Fibroblast of lung (primary cell): Measurements from ENCODE around the gene ARMCX4. TPM values are rescaled to one million over a fixed set of nuclear protein-coding genes. Genes with fewer than 3 reads are reported as not detected.

Source experiments
- DNase-seq, 2 donors: peaks; one replicate each; pipeline versions ENCODE4 v3.0.0 to v3.0.0-alpha.2; 2010; ENCODE audit warnings: low read depth in 2 of 2
- H2AFZ ChIP-seq: 2 replicates; pipeline ENCODE4 v1.5.1; 2012; ENCODE audit warnings: low read length, control low read depth, inconsistent platforms
- H3K27ac ChIP-seq: 2 replicates; pipeline ENCODE4 v1.5.1; 2011; ENCODE audit warnings: low read length, control low read depth; ENCODE audit not compliant: insufficient read depth
- H3K27me3 ChIP-seq: 2 replicates; pipeline ENCODE4 v1.5.1; 2011; ENCODE audit warnings: mild to moderate bottlenecking, low read length; ENCODE audit not compliant: control insufficient read depth, insufficient read depth
- H3K36me3 ChIP-seq: 2 replicates; pipeline ENCODE4 v1.5.1; 2011; ENCODE audit warnings: low read length; ENCODE audit not compliant: control insufficient read depth, insufficient read depth
- H3K4me1 ChIP-seq: 2 replicates; pipeline ENCODE4 v1.5.1; 2011; ENCODE audit warnings: low read length; ENCODE audit not compliant: control insufficient read depth, insufficient read depth; ENCODE audit errors: extremely low read depth
- H3K4me2 ChIP-seq: 2 replicates; pipeline ENCODE4 v1.5.1; 2011; ENCODE audit warnings: low read length, control low read depth; ENCODE audit not compliant: insufficient read depth; ENCODE audit errors: extremely low read depth
- H3K4me3 ChIP-seq, 4 experiments: fragments of 200-600 bp in 1 of 4; sonication (generic) in 1 of 4; replicated peaks in 1 of 4; 2 replicates each; pipeline ENCODE4 v1.5.1; 2011 to 2016; ENCODE audit warnings: low read length in 4 of 4, low read depth in 3 of 4, mild to moderate bottlenecking in 3 of 4, control low read depth in 2 of 4, inconsistent platforms in 1 of 4, mixed read lengths in 1 of 4; ENCODE audit not compliant: insufficient read depth in 1 of 4; ENCODE audit errors: control extremely low read depth in 1 of 4
- H3K79me2 ChIP-seq: 2 replicates; pipeline ENCODE4 v1.5.1; 2012; ENCODE audit warnings: mild to moderate bottlenecking, low read length, inconsistent platforms; ENCODE audit not compliant: control insufficient read depth, insufficient read depth
- H3K9ac ChIP-seq: 2 replicates; pipeline ENCODE4 v1.5.1; 2011; ENCODE audit warnings: mild to moderate bottlenecking, low read length, control low read depth; ENCODE audit not compliant: insufficient read depth
- H3K9me3 ChIP-seq: 2 replicates; pipeline ENCODE4 v1.5.1; 2012; ENCODE audit warnings: low read depth, low read length; ENCODE audit not compliant: control insufficient read depth, insufficient read depth
- H4K20me1 ChIP-seq: 2 replicates; pipeline ENCODE4 v1.5.1; 2011; ENCODE audit warnings: low read length; ENCODE audit not compliant: control insufficient read depth, insufficient read depth; ENCODE audit errors: extremely low read depth
- EZH2 ChIP-seq: IDR thresholded peaks from 2 replicates; pipeline ENCODE4 v1.5.1; 2012; ENCODE audit warnings: low read length, control low read depth, mild to moderate bottlenecking; ENCODE audit errors: missing control alignments
- polyA minus RNA-seq: library from RNA; depleted of rRNA, polyadenylated mRNA; stranded (reverse); fragments of >200 nt; gene quantifications from 2 replicates; pipeline ENCODE4 v1.2.3, GENCODE V29; 2011; ENCODE audit warnings: low replicate concordance
- polyA plus RNA-seq, 2 donors: library from polyadenylated mRNA; depleted of rRNA in 1 of 2; stranded (reverse) in 1 of 2; unstranded in 1 of 2; fragments of >200 nt; gene quantifications; 2 replicates each; pipeline ENCODE4 v1.2.1, GENCODE V29; 2011 to 2012; ENCODE audit warnings: missing spikeins in 1 of 2
- total RNA-seq: library from RNA; depleted of rRNA; stranded (reverse); fragments of >200 nt; gene quantifications from 2 replicates; pipeline ENCODE4 v1.2.1, GENCODE V29; 2014
- TF ChIP-seq, protein P1 (sequence below), 2 donors: IDR thresholded peaks in 1 of 2; conservative IDR thresholded peaks in 1 of 2; 1 replicate in 1 of 2; 2 replicates in 1 of 2; pipeline ENCODE4 v1.5.1; 2011 to 2012; ENCODE audit warnings: low read length in 2 of 2, control low read depth in 1 of 2, inconsistent platforms in 1 of 2, low read depth in 1 of 2, mild to moderate bottlenecking in 1 of 2

Gene ARMCX4
- total RNA-seq (3.6 and 7.6 TPM in 2 replicates), polyA plus RNA-seq (3.0 and 3.4 TPM in 2 replicates), polyA minus RNA-seq (4.1 and 6.0 TPM in 2 replicates)
- 6.7 and 8.1 TPM in 2 replicates for polyA plus RNA-seq (2012)

DNA sequence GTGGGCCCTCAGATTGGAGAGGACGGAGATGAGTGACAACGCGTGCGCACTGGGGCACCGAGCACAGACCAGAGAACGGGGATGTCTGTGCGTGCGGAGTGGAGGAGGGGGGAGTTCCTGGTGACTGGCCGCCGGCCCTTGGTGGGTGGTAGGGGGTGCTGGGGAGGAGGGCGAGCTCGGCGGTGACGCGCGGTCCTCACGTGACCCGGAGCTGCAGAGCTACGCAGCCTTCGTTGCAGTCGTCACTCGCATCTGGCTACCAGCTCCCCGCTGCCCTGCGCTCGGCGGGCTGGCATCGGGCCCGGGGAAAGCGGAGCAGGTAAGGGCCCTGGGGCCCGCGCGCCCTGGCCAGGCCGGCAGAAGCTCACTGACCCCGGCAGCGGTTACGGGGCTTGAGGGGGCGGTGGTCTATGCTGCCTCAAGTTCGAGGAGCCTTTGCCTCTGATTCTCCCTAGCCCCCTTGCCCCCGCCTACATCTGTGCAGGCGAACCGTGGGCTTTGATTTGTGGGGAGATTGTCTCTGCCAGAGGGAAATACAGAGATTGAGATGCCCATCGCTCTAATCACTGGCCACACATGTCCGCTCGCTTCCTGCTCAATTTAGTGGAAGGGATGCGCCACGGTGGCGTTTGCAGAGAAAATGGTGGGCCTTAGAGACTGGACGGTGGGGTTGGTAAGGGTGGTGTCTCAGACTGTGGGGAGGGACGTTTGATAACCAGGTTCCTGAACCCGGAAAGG, at the start of gene ARMCX4:
TSS of gene ARMCX4 (plus strand) at position 245 of the 738 bp plus-strand sequence. CDS start 3,134 bp downstream, outside the sequence.
- Histone ChIP-seq H3K79me2 (no peaks in the 10 kb centered on the region), H2AFZ (peak within 1 kb of the TSS; percentile 58), H3K4me1 (no peaks in the 10 kb centered on the region), H3K4me3 (peak within 1 kb of the TSS; percentile 24 to 79 (median 57)), H3K4me2 (peak within 1 kb of the TSS; percentile 61), H3K36me3 (no peaks in the 10 kb centered on the region), H3K27me3 (no peaks in the 10 kb centered on the region), H4K20me1 (no peaks in the 10 kb centered on the region), H3K9ac (peak within 1 kb of the TSS; percentile 61), H3K27ac (peak within 1 kb of the TSS; percentile 50), H3K9me3 (no peaks in the 10 kb centered on the region)
- peak; percentile 64 to 74 for DNase-seq
- TF ChIP-seq EZH2 = no peak
- TF ChIP-seq, protein P1, sequence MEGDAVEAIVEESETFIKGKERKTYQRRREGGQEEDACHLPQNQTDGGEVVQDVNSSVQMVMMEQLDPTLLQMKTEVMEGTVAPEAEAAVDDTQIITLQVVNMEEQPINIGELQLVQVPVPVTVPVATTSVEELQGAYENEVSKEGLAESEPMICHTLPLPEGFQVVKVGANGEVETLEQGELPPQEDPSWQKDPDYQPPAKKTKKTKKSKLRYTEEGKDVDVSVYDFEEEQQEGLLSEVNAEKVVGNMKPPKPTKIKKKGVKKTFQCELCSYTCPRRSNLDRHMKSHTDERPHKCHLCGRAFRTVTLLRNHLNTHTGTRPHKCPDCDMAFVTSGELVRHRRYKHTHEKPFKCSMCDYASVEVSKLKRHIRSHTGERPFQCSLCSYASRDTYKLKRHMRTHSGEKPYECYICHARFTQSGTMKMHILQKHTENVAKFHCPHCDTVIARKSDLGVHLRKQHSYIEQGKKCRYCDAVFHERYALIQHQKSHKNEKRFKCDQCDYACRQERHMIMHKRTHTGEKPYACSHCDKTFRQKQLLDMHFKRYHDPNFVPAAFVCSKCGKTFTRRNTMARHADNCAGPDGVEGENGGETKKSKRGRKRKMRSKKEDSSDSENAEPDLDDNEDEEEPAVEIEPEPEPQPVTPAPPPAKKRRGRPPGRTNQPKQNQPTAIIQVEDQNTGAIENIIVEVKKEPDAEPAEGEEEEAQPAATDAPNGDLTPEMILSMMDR (conservative IDR thresholded peaks at IDR 0.05 in 1 of 2, IDR thresholded peaks at IDR 0.05 in 1 of 2; ENCODE audit: low read depth in 1 of 2, low read length in 2 of 2) = no peak

DNA sequence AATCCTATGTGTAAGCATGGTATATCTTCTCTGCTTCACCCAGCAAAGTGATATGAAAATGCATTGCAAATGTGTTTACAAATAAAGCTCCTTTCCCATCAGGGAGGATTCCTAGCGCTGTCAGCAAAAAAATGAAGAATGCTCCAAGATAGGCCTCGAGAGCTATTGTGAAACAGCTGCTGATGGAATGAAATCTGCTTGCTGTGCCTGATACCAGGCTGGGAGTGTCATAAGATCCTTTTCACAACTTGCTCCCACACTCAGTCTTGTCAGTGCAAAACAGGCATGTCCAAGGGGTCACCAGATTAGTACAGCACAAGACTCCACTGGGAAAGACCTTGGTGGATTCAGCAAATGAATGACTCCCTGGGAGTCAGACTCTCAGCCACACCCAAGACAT, 43.2 kb upstream of the ARMCX4 start:
- Histone ChIP-seq H3K9me3 (no peaks in the 10 kb centered on the region), H3K4me2 (no peak overlapping the region), H3K4me3 (no peak overlapping the region), H3K4me1 (no peaks in the 10 kb centered on the region), H3K27ac (no peak overlapping the region), H4K20me1 (no peaks in the 10 kb centered on the region), H2AFZ (no peak overlapping the region), H3K79me2 (no peaks in the 10 kb centered on the region), H3K9ac (no peak overlapping the region), H3K36me3 (no peaks in the 10 kb centered on the region), H3K27me3 (no peaks in the 10 kb centered on the region)
- DNase-seq = peak in 1 of 2 donors; percentile 6
- no peak for TF ChIP-seq EZH2
- TF ChIP-seq, protein P1 (conservative IDR thresholded peaks at IDR 0.05 in 1 of 2, IDR thresholded peaks at IDR 0.05 in 1 of 2; ENCODE audit: low read depth in 1 of 2, low read length in 2 of 2) = no peak

DNA sequence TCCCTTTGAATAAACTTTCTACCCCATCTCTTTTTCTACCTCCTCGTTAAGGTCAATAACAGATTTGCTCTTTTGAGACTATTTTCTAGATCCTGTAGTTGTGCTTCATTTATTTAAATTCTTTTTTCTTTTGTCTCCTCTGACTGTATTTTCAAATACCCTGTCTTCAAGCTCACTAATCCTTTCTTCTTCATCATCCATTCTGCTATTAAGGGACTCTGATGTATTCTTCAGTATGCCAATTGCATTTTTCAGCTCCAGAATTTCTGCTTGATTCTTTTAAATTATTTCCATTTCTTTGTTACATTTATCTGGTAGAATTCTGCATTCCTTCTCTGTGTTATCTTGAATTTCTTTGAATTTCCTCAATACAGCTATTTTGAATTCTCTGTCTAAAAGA, 36.0 kb upstream of the ARMCX4 start:
- H3K27ac ChIP-seq = no peak overlapping the region
- H3K36me3 ChIP-seq = no peaks in the 10 kb centered on the region
- DNase-seq = no peak
- no peak overlapping the region for H3K4me3 ChIP-seq
- no peaks in the 10 kb centered on the region for H3K27me3 ChIP-seq
- no peak overlapping the region for H3K4me2 ChIP-seq
- H3K4me1 ChIP-seq = no peaks in the 10 kb centered on the region
- H3K9me3 ChIP-seq = no peaks in the 10 kb centered on the region
- no peaks in the 10 kb centered on the region for H4K20me1 ChIP-seq
- no peaks in the 10 kb centered on the region for H3K79me2 ChIP-seq
- no peak for TF ChIP-seq EZH2
- TF ChIP-seq, protein P1 (conservative IDR thresholded peaks at IDR 0.05 in 1 of 2, IDR thresholded peaks at IDR 0.05 in 1 of 2; ENCODE audit: low read depth in 1 of 2, low read length in 2 of 2) = no peak
- H3K9ac ChIP-seq = no peak overlapping the region
- H2AFZ ChIP-seq = no peak overlapping the region
